ENCODE data around the gene CACNA2D3.

GRCh38 chr3:54120657-54121413 lies 1.5 kb upstream of the CACNA2D3 start:
- TF ChIP-seq CTCF (optimal IDR thresholded peaks at IDR 0.05 in 1 of 3, IDR thresholded peaks at IDR 0.05 in 1 of 3, conservative IDR thresholded peaks at IDR 0.05 in 1 of 3; ENCODE audit: extremely low read depth in 1 of 3, insufficient read depth in 2 of 3, low read length in 3 of 3) (no peak), EZH2 (IDR thresholded peaks at IDR 0.05; ENCODE audit: low read length) (no peak)
